Esophagus squamous epithelium (tissue), 5 donors: ENCODE measurements around the gene SGSM2. TPM values are rescaled to one million over a fixed set of nuclear protein-coding genes. Genes with fewer than 3 reads are reported as not detected.

Experiments
- DNase-seq: peaks from one replicate; lab custom pipeline; 2025; lab: John Stamatoyannopoulos, UW
- H3K27ac ChIP-seq, 4 donors: fragments of 200-600 bp; sonication (generic); one replicate each; pipeline ENCODE4 v1.5.1; 2016 to 2019; ENCODE audit warnings: mild to moderate bottlenecking in 1 of 4
- H3K27me3 ChIP-seq, 4 donors: fragments of 200-600 bp; sonication (generic); 1 replicate in 3 of 4; 2 replicates in 1 of 4; pipeline versions ENCODE4 v1.5.1 to v1.6.0; 2017 to 2021; ENCODE audit warnings: antibody characterized with exemption in 1 of 4
- H3K36me3 ChIP-seq, 3 donors: fragments of 200-600 bp; sonication (generic); one replicate each; pipeline ENCODE4 v1.5.1; 2016 to 2019
- H3K4me1 ChIP-seq, 3 donors: fragments of 200-600 bp; sonication (generic); one replicate each; pipeline ENCODE4 v1.5.1; 2017 to 2019
- H3K4me3 ChIP-seq, 4 donors: fragments of 200-600 bp; sonication (generic); 1 replicate in 3 of 4; 2 replicates in 1 of 4; pipeline ENCODE4 v1.5.1; 2016 to 2019; ENCODE audit warnings: mild to moderate bottlenecking in 2 of 4, moderate library complexity in 1 of 4
- H3K9me3 ChIP-seq, 3 donors: fragments of 200-600 bp; sonication (generic); one replicate each; pipeline ENCODE4 v1.5.1; 2016 to 2019
- POLR2A ChIP-seq, 4 donors: fragments of 450-650 bp; IDR thresholded peaks; one replicate each; pipeline ENCODE4 v1.6.1; 2017; ENCODE audit warnings: antibody characterized with exemption in 4 of 4, mild to moderate bottlenecking in 4 of 4, moderate library complexity in 3 of 4
- WGBS, 2 donors: methylation state at CpG; one replicate each; pipeline ENCODE4 v1.1.5; 2018; 5-methylcytosine and 5-hydroxymethylcytosine counted together
- intact Hi-C: fragments of 100-400 bp; cut with DNase I; formaldehyde crosslinking; loops from one replicate; pipeline ENCODE4 v1.15.0; 2022
- total RNA-seq, 4 donors: library from RNA; depleted of rRNA; stranded (reverse); fragments of >200 nt; gene quantifications; one replicate each; pipeline ENCODE4 v1.1.0, GENCODE V29; 2016
- TF ChIP-seq, protein P1 (sequence below), 6 experiments: fragments of 450-650 bp in 4 of 6; fragments of 200-600 bp in 2 of 6; sonication (generic) in 2 of 6; IDR thresholded peaks; one replicate each; pipeline ENCODE4 v1.5.1; 2016 to 2019; ENCODE audit warnings: antibody characterized with exemption in 6 of 6, mild to moderate bottlenecking in 4 of 6, moderate library complexity in 4 of 6
- donor health status: DM: yes; HTN: yes; CAD: no.

Gene SGSM2, protein sequence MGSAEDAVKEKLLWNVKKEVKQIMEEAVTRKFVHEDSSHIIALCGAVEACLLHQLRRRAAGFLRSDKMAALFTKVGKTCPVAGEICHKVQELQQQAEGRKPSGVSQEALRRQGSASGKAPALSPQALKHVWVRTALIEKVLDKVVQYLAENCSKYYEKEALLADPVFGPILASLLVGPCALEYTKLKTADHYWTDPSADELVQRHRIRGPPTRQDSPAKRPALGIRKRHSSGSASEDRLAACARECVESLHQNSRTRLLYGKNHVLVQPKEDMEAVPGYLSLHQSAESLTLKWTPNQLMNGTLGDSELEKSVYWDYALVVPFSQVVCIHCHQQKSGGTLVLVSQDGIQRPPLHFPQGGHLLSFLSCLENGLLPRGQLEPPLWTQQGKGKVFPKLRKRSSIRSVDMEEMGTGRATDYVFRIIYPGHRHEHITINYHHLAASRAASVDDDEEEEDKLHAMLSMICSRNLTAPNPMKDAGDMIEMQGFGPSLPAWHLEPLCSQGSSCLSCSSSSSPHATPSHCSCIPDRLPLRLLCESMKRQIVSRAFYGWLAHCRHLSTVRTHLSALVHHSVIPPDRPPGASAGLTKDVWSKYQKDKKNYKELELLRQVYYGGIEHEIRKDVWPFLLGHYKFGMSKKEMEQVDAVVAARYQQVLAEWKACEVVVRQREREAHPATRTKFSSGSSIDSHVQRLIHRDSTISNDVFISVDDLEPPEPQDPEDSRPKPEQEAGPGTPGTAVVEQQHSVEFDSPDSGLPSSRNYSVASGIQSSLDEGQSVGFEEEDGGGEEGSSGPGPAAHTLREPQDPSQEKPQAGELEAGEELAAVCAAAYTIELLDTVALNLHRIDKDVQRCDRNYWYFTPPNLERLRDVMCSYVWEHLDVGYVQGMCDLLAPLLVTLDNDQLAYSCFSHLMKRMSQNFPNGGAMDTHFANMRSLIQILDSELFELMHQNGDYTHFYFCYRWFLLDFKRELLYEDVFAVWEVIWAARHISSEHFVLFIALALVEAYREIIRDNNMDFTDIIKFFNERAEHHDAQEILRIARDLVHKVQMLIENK
- 10 to 100 TPM; 24.3 to 67.9 (median 35.3) TPM for total RNA-seq

DNA sequence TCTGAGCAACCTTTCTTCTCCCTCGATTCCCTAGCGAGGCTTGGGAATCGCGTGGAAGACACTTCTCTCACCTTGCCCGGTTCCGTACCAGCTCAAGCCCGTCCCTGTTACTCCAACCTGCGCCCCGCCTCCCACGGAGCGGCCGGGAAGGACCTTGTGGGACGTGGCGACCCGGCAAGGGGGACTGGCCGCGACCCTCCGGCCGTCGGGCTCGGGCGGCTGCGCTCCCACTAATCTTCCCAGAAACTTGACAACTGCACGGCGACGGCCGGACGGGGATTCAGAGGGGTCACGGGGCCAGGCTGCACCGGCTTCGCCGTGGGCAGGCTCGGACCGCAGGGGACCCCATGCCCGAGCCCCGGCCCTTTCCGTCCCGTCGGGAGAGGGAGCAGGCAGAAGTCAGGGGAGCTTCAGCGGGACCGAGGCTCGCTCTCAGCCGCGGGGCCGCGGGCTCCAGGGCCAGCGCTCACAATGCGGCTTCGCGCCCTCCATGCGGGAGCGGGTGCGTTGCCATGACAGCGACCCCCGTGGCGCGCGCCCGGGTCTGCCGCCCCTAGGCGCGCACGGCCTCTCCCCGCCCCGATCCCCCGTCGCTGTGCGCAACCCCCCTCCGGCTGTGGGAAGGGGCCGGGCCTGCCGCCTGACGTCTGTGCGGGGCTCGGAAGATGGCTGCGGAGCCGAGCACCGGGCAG is at the start of gene SGSM2:
Gene SGSM2 (plus strand): TSS at position 650 of the 692 bp plus-strand sequence. CDS start 188 bp downstream, outside the sequence.
- Histone ChIP-seq H3K4me1 (peaks cover 12 to 45% (median 15%) of the 10 kb centered on the region in 3 donors), H3K27ac (peak within 1 kb of the TSS; percentile 84 to 96 (median 94)), H3K36me3 (peaks cover 7 to 49% (median 22%) of the 10 kb centered on the region in 3 donors), H3K9me3 (no peaks in the 10 kb centered on the region), H3K27me3 (no peaks in the 10 kb centered on the region), H3K4me3 (peak within 1 kb of the TSS; percentile 85 to 100 (median 92))
- no peak for TF ChIP-seq POLR2A (IDR thresholded peaks at IDR 0.05)
- TF ChIP-seq, protein P1, sequence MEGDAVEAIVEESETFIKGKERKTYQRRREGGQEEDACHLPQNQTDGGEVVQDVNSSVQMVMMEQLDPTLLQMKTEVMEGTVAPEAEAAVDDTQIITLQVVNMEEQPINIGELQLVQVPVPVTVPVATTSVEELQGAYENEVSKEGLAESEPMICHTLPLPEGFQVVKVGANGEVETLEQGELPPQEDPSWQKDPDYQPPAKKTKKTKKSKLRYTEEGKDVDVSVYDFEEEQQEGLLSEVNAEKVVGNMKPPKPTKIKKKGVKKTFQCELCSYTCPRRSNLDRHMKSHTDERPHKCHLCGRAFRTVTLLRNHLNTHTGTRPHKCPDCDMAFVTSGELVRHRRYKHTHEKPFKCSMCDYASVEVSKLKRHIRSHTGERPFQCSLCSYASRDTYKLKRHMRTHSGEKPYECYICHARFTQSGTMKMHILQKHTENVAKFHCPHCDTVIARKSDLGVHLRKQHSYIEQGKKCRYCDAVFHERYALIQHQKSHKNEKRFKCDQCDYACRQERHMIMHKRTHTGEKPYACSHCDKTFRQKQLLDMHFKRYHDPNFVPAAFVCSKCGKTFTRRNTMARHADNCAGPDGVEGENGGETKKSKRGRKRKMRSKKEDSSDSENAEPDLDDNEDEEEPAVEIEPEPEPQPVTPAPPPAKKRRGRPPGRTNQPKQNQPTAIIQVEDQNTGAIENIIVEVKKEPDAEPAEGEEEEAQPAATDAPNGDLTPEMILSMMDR (IDR thresholded peaks at IDR 0.05): no peak
- no peak for DNase-seq
- 0% methylated on average over 4 to 10 of the region's 77 CpGs for WGBS, 2 donors
- intact Hi-C loops: no loop called here

DNA sequence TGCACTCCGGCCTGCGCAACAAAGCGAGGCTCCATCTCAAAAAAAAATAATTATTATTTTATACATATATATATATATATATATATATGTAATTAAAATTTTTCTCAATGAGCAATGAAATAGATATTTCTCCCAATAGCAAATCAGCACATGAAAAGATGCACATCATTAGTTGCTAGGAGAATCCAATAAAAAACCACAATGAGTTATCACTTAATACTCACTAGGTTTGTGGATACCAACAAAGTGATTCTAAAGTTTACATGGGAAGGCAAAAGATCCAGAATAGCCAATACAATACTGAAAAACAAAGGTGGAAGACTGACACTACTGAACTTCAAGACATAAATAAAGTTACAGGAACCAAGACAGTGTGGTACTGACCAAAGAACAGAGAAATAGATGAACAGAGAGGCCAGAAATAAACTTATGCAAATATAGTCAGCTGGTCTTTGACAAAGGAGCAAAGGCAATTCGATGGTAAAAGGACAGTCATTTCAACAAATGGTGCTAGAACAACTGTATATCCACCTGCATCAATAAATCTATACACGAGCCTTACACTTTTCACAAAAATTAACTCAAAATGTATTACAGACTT is 47.3 kb upstream of the SGSM2 start:
- Histone ChIP-seq H3K9me3 (no peaks in the 10 kb centered on the region), H3K4me3 (no peak overlapping the region), H3K4me1 (no peaks in the 10 kb centered on the region), H3K36me3 (peaks cover 0 to 100% (median 12%) of the 10 kb centered on the region in 3 donors), H3K27ac (no peak overlapping the region), H3K27me3 (no peaks in the 10 kb centered on the region)
- 90% methylated on average over 5 of the region's 5 CpGs for WGBS, 2 donors
- TF ChIP-seq, protein P1 (IDR thresholded peaks at IDR 0.05): no peak
- TF ChIP-seq POLR2A (IDR thresholded peaks at IDR 0.05): no peak
- DNase-seq: no peak
- intact Hi-C loops: no loop called here

DNA sequence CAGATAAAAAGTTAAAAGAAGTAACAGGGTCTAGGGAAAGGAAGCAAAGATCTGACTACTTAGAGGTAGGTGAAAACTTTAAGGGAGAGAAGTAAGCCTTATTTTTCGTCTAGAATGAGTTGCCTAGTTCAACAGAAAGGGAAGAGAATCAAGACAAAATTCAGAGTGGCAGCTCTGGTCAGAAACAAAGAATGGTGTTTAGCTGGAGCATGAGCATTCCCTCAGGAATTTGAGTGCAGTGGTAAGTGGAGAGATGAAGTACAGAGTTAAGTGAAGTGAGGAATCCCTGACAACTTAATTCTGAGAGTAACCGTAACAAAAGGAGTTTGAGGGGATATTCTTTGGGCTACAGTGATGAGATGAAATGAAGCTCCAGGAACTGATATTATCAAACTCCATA is 45.2 kb upstream of the SGSM2 start:
- WGBS, 2 donors: 86 to 89% methylated on average over 2 of the region's 2 CpGs
- Histone ChIP-seq H3K9me3 (no peaks in the 10 kb centered on the region), H3K27ac (no peak overlapping the region), H3K27me3 (no peaks in the 10 kb centered on the region), H3K4me1 (peaks cover 6 to 18% (median 9%) of the 10 kb centered on the region in 3 donors), H3K4me3 (no peak overlapping the region), H3K36me3 (peaks cover 6 to 100% (median 12%) of the 10 kb centered on the region in 3 donors)
- intact Hi-C loops: no loop called here
- no peak for DNase-seq
- TF ChIP-seq, protein P1 (IDR thresholded peaks at IDR 0.05): no peak
- TF ChIP-seq POLR2A (IDR thresholded peaks at IDR 0.05): no peak

DNA sequence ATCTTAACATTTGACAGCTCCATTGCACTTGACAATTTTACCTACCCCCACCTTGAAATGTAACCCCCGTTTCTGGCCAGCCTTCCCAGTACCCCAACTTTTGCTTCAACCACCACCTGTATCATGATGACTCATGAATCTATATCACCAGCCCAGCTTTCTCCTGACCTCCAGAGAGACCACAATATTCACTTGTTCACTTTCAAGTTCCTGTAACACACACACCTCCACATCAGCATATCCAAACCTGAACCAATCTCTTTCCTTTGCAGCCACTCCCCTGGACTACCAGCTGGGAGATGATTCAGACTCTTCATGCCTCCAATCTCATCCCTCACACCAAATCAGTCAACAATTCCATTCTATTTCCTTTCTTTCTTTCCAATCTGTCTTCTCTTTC is 41.7 kb upstream of the SGSM2 start:
- no peak for DNase-seq
- Histone ChIP-seq H3K36me3 (peaks cover 10 to 99% (median 16%) of the 10 kb centered on the region in 3 donors), H3K4me1 (peaks cover 6 to 32% (median 16%) of the 10 kb centered on the region in 3 donors), H3K27ac (no peak overlapping the region), H3K27me3 (no peaks in the 10 kb centered on the region), H3K9me3 (no peaks in the 10 kb centered on the region), H3K4me3 (no peak overlapping the region)
- intact Hi-C loops: no loop called here
- TF ChIP-seq, protein P1 (IDR thresholded peaks at IDR 0.05): no peak
- no peak for TF ChIP-seq POLR2A (IDR thresholded peaks at IDR 0.05)
- WGBS, 2 donors: 50 to 77% methylated on average over 1 of the region's 1 CpG
